HL-60 (cell line): Measurements from ENCODE around the gene ABI3BP.

Source experiments
- POLR2AphosphoS5 ChIP-seq: IDR thresholded peaks from 2 replicates; pipeline ENCODE4 v1.6.1; 2012; ENCODE audit warnings: low read depth
- SPI1 ChIP-seq: IDR thresholded peaks from 2 replicates; pipeline ENCODE4 v1.6.1; 2012; ENCODE audit warnings: low read depth, mild to moderate bottlenecking, borderline replicate concordance
- TF ChIP-seq, protein P1 (sequence below): IDR thresholded peaks from one replicate; pipeline ENCODE4 v1.5.1; 2011; ENCODE audit warnings: low read length, control low read depth, inconsistent platforms; ENCODE audit not compliant: insufficient read depth
- TF ChIP-seq, protein P2 (sequence below): IDR thresholded peaks from 2 replicates; pipeline ENCODE4 v1.6.1; 2012; ENCODE audit warnings: low read depth; ENCODE audit not compliant: insufficient replicate concordance

DNA sequence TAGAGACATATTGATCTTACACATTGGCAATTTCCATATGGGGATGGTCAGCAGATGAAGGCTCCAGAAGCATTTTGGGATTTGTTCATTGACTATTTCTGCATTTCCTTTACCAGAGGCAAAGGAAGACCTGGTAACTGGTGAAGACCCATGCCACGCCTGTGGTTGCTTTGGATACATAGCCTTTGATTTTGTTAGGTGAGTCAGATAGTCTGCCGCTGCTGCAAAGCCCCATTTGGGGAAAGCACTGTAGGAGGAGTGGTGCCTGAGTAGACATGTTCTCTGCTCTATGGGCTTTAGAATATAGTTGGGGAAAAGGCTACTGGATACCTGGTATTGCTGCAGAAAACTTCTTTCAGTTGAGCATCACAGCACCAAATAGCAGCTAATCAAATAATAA, 227.2 kb downstream of the ABI3BP start:
- TF ChIP-seq, protein P1, sequence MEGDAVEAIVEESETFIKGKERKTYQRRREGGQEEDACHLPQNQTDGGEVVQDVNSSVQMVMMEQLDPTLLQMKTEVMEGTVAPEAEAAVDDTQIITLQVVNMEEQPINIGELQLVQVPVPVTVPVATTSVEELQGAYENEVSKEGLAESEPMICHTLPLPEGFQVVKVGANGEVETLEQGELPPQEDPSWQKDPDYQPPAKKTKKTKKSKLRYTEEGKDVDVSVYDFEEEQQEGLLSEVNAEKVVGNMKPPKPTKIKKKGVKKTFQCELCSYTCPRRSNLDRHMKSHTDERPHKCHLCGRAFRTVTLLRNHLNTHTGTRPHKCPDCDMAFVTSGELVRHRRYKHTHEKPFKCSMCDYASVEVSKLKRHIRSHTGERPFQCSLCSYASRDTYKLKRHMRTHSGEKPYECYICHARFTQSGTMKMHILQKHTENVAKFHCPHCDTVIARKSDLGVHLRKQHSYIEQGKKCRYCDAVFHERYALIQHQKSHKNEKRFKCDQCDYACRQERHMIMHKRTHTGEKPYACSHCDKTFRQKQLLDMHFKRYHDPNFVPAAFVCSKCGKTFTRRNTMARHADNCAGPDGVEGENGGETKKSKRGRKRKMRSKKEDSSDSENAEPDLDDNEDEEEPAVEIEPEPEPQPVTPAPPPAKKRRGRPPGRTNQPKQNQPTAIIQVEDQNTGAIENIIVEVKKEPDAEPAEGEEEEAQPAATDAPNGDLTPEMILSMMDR = no peak
- no peak for TF ChIP-seq POLR2AphosphoS5
- TF ChIP-seq, protein P2, sequence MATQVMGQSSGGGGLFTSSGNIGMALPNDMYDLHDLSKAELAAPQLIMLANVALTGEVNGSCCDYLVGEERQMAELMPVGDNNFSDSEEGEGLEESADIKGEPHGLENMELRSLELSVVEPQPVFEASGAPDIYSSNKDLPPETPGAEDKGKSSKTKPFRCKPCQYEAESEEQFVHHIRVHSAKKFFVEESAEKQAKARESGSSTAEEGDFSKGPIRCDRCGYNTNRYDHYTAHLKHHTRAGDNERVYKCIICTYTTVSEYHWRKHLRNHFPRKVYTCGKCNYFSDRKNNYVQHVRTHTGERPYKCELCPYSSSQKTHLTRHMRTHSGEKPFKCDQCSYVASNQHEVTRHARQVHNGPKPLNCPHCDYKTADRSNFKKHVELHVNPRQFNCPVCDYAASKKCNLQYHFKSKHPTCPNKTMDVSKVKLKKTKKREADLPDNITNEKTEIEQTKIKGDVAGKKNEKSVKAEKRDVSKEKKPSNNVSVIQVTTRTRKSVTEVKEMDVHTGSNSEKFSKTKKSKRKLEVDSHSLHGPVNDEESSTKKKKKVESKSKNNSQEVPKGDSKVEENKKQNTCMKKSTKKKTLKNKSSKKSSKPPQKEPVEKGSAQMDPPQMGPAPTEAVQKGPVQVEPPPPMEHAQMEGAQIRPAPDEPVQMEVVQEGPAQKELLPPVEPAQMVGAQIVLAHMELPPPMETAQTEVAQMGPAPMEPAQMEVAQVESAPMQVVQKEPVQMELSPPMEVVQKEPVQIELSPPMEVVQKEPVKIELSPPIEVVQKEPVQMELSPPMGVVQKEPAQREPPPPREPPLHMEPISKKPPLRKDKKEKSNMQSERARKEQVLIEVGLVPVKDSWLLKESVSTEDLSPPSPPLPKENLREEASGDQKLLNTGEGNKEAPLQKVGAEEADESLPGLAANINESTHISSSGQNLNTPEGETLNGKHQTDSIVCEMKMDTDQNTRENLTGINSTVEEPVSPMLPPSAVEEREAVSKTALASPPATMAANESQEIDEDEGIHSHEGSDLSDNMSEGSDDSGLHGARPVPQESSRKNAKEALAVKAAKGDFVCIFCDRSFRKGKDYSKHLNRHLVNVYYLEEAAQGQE = no peak
- TF ChIP-seq SPI1 = no peak
